ENCODE results near the gene TBC1D8.

TBC1D8 gene

DNA sequence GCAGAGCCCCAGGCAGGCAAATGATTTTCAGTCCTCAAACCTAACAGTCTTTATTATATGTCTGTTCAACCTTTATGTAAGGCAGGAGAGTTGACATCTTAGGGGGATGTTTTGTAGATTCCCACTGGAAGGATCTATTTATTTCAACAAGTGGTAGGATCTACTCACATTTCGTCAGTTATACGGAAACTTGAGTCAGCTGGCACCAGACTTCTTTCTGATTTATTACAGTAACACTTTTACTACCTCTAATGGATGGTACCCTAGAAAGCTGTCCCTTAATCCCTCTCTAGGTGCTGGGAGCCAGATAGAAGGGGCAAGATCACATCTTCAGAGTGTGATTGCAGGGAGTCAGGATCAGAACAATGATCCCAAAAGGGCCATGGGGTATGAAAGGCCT is 151.2 kb downstream of the TBC1D8 start:
- peak overlapping the region; percentile 92 for H3K27ac Mint-ChIP-seq
- peaks cover 15% of the 10 kb centered on the region for H3K9me3 Mint-ChIP-seq
- DNase-seq, result no peak
- peak overlapping the region; percentile 58 for H3K4me3 Mint-ChIP-seq
- peaks cover 6% of the 10 kb centered on the region for H3K27me3 Mint-ChIP-seq (ENCODE audit: low read depth, poor library complexity)
- peaks cover 25% of the 10 kb centered on the region for H3K36me3 Mint-ChIP-seq (ENCODE audit: low read depth)
- no peak for TF ChIP-seq CTCF (IDR thresholded peaks at IDR 0.05)
- peaks cover 50% of the 10 kb centered on the region for H3K4me1 Mint-ChIP-seq

- H3K9me3 Mint-ChIP-seq, result peaks cover 15% of the 10 kb centered on the region
- no peak overlapping the region for H3K27ac Mint-ChIP-seq
- H3K4me3 Mint-ChIP-seq, result no peak overlapping the region
- peaks cover 32% of the 10 kb centered on the region for H3K4me1 Mint-ChIP-seq
- H3K36me3 Mint-ChIP-seq (ENCODE audit: low read depth), result peaks cover 8% of the 10 kb centered on the region
- no peak for TF ChIP-seq CTCF (IDR thresholded peaks at IDR 0.05)
- peaks cover 6% of the 10 kb centered on the region for H3K27me3 Mint-ChIP-seq (ENCODE audit: low read depth, poor library complexity)
- no peak for DNase-seq
These were observed 153.0 kb downstream of the TBC1D8 start for GRCh38 chr2:100998235-100998573.

DNA sequence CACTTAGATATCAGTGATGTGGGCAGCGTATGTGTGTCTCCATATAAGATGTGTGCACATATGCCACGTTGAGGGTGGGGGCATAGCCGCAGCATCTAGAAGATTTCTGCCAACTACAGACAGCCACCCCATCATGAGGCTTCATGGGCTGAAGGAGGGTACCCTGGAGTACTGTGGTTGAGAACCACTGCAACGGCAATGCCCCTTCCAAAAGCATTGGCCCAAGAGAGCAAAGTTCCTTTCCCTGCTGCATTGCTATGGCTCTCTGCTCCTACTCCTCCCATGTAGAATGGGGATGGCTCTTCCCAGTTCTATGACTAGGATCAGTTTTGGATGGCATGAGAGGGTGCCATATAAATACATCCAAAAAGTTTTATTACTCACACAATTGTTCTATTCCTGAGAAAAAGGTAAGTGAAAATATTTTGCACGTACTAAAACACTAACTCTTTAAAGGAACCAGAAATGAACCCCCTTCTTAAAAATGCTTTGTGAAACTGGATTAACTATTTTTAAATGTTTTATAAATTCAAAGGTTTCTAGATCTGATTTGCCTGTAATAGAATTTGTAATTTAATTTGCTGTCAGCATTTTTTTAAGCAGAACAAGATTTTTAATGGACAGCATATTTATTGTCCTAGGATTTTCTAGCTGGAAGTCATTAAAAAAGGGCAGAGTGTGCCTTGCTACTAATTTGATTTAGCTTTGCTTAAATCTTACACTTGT is 153.5 kb downstream of the TBC1D8 start:
- Mint-ChIP-seq H3K36me3 (ENCODE audit: low read depth) (peaks cover 8% of the 10 kb centered on the region), H3K27me3 (ENCODE audit: low read depth, poor library complexity) (peaks cover 6% of the 10 kb centered on the region), H3K27ac (no peak overlapping the region), H3K4me3 (no peak overlapping the region), H3K9me3 (peaks cover 15% of the 10 kb centered on the region), H3K4me1 (peaks cover 26% of the 10 kb centered on the region)
- no peak for TF ChIP-seq CTCF (IDR thresholded peaks at IDR 0.05)
- DNase-seq, result no peak

GRCh38 chr2:100995309-100996075 is 155.7 kb downstream of the TBC1D8 start:
- Mint-ChIP-seq H3K27ac (no peak overlapping the region), H3K36me3 (ENCODE audit: low read depth) (no peaks in the 10 kb centered on the region), H3K9me3 (peaks cover 4% of the 10 kb centered on the region), H3K27me3 (ENCODE audit: low read depth, poor library complexity) (peaks cover 6% of the 10 kb centered on the region), H3K4me3 (no peak overlapping the region), H3K4me1 (peaks cover 28% of the 10 kb centered on the region)
- no peak for DNase-seq
- no peak for TF ChIP-seq CTCF (IDR thresholded peaks at IDR 0.05)

GRCh38 chr2:100993294-100993693 is 157.9 kb downstream of the TBC1D8 start:
- Mint-ChIP-seq H3K4me1 (peaks cover 15% of the 10 kb centered on the region), H3K9me3 (no peaks in the 10 kb centered on the region), H3K27ac (no peak overlapping the region), H3K36me3 (ENCODE audit: low read depth) (no peaks in the 10 kb centered on the region), H3K27me3 (ENCODE audit: low read depth, poor library complexity) (peaks cover 12% of the 10 kb centered on the region), H3K4me3 (no peak overlapping the region)
- DNase-seq, result no peak
- no peak for TF ChIP-seq CTCF (IDR thresholded peaks at IDR 0.05)
